ENCODE measurements around the gene COX6B1.
A peak's percentile ranks its signal among the peaks of the same experiment; 100 is the strongest.
"Not testable (repeated sequence)": the region's sequence is repeated elsewhere in the genome, so short reads cannot be mapped to it uniquely, and the experiment has no call there.

The COX6B1 gene

DNA sequence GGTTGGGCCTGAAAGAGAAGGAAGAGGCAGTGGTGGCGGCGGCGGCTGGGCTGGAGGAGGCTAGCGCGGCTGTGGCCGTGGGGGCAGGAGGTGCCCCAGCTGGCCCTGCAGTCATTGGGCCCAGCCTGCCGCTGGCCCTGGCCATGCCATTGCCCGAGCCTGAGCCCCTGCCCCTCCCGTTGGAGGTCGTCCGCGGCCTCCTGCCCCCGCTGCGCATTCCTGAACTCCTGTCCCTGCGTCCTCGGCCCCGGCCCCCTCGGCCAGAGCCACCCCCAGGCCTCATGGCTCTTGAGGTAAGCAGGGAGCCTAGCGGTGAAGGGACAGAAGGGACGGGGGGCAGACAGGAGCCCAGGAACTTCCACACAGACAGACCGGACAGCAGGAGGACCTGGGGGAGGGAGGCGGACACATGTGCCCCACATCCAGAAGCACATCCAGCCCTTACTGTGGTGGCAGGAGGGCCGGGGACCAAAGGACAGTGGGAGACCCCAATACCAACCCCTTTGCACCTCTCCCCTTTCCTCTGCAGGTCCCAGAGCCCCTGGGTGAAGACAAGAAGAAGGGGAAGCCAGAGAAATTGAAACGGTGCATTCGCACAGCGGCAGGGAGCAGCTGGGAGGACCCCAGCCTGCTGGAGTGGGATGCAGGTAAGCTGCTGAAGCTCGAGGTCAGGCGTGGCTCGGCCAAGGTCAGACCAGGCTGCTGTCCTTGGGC, 14.2 kb upstream of the COX6B1 start:
- DNase-seq (ENCODE audit: low read depth, low spot score): no peak

DNA sequence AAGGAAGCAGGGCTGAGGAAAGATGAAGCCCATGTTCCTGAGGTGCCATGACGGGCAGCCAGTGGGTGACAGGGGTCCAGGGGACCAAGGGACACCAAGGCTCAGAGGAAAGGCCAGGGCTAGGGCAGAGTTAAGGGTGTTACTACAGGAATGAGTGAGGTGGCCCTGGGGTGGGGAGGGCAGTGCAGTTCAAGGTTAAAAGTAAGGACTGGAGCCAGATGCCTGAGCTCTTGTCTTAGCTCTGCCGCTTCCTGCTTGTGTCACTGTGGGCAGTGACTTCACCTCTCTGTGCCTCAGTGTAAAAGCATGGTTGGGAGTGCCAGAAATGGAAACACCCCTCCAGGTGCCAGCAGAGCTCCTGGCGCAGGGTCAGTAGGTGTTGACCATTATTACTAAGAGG, 11.5 kb upstream of the COX6B1 start:
- no peak for DNase-seq (ENCODE audit: low read depth, low spot score)

DNA sequence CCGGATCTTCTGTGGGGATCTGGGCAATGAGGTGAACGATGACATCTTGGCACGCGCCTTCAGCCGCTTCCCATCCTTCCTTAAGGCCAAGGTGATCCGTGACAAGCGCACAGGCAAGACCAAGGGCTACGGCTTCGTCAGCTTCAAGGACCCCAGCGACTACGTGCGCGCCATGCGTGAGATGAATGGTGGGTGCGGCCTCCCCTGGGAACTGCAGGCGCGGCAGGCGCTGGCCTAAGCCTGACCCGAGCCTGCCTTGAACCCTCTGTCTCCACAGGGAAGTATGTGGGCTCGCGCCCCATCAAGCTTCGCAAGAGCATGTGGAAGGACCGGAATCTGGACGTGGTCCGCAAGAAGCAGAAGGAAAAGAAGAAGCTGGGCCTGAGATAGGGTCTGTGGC, 11.0 kb upstream of the COX6B1 start:
- no peak for DNase-seq (ENCODE audit: low read depth, low spot score)

DNA sequence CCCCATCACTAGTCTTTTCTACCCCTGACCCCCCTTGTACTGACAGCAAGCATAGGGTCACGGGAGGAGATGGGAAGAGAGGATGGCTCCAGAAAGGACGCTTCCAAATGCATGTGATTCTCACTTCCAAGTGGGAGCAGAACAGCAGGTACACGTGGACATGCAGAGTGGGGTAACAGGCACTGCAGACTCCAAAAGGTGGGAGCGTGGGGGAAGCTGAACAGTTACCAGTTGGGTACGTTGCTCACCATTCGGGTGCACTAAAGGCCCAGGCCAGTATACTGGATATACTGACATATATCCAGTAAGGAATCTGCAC, 8.8 kb upstream of the COX6B1 start:
- no peak for DNase-seq (ENCODE audit: low read depth, low spot score)

DNA sequence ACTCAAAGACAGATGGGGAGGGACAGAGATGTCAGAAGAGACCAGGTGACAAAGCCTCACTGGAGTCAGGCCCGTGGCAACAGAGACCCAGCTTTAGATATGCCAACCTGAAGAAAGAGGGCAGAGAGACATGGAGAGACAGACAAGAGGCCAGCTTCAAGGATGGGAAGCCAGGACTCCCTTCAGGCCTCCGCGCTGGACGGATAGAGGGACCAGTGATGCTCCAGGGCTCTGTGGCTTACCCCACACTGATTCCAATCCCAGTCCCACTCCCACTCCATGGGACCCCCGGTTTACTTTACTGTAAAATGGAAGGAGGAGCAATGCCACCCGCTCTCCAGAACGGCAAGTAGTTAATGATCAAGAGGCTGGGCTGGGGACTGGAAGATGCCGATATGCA, 8.3 kb upstream of the COX6B1 start:
- no peak for DNase-seq (ENCODE audit: low read depth, low spot score)

DNA sequence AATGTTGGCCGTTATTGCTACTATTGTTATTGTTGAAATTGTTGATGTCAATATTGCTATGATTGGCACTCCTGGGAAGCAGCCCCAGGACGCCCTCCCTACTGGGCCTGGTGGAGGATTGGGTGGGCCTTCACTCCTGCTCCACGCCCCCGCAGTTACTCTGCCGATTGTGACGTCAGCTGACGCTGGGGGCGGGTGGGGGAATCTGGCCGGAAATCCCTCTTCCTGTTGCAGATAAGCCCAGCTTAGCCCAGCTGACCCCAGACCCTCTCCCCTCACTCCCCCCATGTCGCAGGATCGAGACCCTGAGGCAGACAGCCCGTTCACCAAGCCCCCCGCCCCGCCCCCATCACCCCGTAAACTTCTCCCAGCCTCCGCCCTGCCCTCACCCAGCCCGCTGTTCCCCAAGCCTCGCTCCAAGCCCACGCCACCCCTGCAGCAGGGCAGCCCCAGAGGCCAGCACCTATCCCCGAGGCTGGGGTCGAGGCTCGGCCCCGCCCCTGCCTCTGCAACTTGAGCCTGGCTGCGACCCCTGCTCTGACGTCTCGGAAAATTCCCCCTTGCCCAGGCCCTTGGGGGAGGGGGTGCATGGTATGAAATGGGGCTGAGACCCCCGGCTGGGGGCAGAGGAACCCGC, 6.5 kb upstream of the COX6B1 start, which contains the start of gene ETV2:
TSS of gene ETV2 (plus strand) at position 231 of the 637 bp plus-strand sequence. CDS start 716 bp downstream, outside the sequence.
- DNase-seq (ENCODE audit: low read depth, low spot score): peak; percentile 75

DNA sequence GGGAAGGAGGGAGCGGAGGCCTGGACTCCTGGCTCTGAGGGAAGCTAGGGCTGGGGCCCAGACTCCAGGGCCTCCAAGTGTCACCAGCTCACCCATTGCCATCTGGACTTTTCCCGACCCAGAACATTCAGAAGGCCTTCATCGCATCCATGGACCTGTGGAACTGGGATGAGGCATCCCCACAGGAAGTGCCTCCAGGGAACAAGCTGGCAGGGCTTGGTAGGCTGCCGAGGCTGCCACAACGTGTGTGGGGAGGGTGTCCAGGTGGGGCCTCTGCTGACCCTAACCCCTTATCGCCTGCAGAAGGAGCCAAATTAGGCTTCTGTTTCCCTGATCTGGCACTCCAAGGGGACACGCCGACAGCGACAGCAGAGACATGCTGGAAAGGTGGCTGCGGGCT, 5.8 kb upstream of the COX6B1 start:
- DNase-seq (ENCODE audit: low read depth, low spot score): peak; percentile 18

DNA sequence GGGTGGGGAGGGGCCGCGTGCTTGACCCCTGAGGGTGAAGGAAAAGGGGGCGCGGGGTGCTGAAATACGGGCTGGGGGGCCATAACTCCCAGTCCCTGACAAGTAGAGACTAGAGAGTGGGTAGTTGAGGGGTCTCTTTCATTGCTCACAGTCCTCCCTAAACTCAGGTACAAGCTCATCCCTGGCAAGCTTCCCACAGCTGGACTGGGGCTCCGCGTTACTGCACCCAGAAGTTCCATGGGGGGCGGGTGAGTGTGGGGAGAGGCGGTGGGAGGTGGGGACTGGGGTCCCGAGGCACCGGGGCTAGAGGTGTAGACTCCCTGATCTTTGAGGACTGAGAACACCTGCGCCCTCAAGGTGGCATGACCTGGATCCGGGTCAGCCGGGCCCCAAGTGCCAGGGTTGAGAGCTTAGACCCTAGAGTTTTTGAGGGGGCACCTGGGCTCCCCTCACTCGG, 5.3 kb upstream of the COX6B1 start:
- DNase-seq (ENCODE audit: low read depth, low spot score): no peak

DNA sequence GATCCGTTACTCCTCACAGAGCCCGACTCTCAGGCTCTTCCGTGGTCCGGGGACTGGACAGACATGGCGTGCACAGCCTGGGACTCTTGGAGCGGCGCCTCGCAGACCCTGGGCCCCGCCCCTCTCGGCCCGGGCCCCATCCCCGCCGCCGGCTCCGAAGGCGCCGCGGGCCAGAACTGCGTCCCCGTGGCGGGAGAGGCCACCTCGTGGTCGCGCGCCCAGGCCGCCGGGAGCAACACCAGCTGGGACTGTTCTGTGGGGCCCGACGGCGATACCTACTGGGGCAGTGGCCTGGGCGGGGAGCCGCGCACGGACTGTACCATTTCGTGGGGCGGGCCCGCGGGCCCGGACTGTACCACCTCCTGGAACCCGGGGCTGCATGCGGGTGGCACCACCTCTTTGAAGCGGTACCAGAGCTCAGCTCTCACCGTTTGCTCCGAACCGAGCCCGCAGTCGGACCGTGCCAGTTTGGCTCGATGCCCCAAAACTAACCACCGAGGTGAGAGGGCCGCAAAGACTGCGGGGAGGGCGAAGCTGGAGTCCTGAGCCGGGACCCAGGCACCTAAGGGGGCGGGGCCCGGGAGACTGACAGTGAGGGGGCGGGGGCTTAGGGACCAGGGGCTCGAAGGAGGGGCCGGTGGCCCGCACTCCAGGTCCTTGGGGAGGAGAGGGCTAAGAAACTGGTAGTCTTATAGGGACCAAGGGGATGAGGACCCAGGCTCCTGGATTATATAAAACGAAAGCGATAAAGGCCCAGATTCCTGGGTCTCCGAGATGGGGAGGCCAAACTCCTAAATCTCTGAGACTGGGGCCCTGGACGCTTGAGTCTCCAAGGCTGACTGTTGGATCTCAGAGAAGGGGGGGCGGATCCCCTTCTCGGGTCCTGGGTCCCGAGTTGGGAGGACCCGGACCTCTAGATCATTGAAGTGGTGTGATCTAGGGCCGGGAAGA, 4.6 kb upstream of the COX6B1 start:
- DNase-seq (ENCODE audit: low read depth, low spot score): peak; percentile 94

DNA sequence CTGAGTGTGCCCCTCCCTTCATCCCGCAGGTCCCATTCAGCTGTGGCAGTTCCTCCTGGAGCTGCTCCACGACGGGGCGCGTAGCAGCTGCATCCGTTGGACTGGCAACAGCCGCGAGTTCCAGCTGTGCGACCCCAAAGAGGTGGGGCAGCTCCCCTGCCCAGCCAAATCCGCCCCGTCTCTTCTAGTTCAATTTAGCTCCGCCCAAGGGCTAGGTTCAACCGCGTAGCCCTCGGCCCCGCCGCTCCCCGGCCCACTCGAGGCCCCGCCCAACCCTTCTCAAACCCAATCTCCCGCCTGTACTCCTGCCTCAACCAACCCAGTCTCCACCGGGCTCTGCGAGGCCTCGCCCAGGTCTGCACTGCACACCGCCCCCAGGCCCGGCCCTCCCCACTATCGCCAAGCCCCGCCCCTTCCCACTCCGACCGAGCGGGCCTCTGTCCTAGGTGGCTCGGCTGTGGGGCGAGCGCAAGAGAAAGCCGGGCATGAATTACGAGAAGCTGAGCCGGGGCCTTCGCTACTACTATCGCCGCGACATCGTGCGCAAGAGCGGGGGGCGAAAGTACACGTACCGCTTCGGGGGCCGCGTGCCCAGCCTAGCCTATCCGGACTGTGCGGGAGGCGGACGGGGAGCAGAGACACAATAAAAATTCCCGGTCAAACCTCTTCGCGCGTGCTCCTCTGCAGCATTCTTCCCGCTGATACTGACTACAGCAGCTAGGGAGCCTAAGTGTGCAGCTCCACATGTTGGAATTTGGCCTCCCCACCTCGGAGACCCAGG, 3.7 kb upstream of the COX6B1 start:
- peak; percentile 96 for DNase-seq (ENCODE audit: low read depth, low spot score)

DNA sequence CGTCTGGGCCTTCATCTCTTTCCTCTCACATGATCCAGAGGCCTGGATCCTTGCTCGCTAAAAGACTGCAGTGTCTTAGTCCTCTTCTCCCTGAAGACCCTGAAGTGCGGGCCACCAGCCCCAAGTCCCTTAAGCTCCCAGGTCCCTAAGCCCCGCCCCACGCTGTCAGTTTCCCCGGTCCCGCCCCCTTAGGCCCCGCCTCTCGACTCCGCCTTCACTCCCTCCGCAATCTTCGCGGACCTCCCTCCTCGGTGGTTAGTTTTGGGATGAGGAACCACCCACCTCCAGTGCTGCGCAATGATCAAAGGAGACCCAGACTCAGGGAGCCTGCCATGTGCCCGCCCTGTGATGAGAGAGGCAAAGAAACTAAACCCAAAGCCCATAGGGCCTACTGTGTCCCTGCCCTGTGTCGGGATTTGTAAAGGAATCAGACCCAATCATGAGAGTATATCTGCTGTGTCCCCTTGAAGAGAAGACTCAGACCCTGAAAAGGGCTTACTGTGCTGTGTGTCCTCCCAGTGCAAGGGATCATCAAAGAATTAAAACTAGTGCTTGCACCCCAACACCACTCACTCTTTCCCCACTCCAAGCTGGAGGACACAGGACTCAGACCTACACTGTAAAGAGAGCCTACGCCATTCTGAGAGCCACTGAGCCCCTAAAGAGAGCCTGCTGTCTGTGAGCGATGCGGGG, 3.0 kb upstream of the COX6B1 start:
- DNase-seq (ENCODE audit: low read depth, low spot score): peak; percentile 88

DNA sequence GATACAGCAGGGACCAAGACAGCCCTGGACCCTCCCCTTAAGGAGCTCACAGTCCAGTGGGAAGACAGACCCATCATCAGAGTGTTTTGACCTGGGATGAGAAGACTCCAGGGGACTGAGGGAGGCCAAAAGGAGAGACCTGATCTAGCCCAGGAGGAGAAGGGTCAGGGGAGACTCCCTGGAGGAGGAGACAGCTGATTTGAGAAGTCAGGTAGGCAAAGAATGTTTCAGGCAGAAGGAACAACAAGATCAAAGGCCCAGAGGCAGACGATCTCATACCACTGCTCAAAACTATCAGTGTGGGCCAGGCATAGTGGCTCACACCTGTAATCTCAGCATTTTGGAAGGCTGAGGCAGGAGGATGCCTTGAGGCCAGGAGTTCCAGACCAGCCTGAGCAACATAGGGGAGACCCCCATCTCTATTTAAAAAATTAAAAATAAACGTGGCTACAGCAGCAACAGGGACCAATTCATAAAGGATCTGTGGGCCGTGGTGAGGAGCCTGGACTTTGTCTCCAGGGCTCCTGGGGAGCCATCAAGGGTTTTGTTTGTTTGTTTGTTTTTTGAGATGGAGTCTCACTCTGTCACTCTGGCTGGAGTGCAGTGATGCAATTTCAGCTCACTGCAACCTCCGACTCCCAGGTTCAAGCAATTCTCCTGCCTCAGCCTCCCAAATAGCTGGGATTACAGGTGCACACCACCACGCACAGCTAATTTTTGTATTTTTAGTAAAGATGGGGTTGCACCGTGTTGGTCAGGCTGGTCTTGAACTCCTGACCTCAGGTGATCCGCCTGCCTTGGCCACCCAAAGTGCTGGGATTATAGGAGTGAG, 2.2 kb upstream of the COX6B1 start:
- DNase-seq (ENCODE audit: low read depth, low spot score): peak; percentile 29

DNA sequence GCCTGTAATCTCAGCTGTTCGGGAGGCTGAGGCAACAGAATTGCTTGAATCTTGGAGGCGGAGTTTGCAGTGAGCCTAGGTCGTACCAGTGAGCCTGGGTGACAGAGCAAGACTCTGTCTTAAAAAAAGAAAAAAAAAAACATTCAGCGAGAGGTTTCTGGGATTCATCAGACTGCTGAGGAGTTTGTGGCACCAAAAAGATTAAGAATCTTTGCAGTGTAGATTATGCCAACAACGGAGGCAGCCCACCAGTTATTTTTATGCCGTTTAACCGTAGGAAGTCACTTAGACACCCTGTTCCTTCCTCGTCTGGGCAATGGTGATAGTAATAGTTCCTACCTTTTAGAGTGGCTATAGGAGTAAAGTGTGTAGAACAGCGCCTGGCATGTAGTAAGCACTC, 2.5 kb downstream of the COX6B1 start:
- DNase-seq (ENCODE audit: low read depth, low spot score): no peak

DNA sequence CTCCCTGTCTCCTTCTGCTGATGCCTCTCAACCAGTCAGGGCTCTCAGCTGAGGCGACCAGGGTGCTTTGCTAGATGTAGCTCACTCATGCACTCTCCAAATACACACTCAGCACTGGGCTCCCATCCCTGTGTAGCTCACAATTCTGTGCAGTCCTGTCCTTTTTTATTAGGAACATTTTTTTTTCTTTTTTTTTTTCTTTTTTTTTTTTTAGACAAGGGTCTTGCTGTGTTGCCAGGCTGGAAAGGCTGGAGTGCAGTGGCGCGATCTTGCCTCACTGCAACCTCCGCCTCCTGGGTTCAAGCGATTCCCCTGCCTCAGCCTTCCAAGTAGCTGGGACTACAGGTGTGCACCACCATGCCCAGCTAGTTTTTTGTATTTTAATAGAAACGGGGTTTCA, 6.7 kb downstream of the COX6B1 start:
- not testable (repeated sequence) for DNase-seq (ENCODE audit: low read depth, low spot score)

DNA sequence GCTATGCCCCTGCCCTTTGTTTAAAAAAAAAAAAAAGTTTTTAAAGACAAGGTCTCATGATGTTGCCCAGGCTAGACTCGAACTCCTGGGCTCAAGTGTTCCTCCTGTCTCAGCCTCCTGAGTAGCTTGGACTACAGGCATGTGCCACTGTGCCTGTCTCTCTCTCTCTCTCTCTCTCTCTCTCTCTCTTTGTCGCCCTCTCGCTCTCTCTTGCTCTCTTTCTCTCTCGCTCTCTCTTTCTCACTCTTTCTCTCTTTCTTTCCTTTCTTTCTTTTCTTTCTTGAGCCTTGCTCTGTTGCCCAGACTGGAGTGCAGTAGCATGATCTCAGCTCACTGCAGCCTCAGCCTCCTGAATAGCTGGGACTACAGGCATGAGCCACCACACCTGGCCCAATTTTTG, 7.5 kb downstream of the COX6B1 start:
- no peak for DNase-seq (ENCODE audit: low read depth, low spot score)

DNA sequence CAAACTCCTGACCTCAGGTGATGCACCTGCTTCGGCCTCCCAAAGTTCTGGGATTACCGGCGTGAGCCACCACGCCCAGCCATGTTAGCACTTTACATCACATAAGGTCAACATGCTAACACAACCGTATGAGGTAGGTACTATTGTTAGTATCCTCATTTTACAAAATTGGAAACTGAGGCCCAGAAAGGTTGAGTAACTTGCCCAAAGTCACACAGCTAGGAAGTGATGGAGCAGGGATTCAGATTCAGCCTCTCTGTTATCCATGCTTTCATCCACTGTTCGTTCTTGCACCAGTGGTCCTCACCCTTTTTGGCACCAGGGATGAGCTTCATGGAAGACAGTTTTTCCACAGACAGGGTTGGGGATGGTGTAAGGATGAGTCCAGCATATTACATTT, 8.6 kb downstream of the COX6B1 start:
- DNase-seq (ENCODE audit: low read depth, low spot score): no peak

DNA sequence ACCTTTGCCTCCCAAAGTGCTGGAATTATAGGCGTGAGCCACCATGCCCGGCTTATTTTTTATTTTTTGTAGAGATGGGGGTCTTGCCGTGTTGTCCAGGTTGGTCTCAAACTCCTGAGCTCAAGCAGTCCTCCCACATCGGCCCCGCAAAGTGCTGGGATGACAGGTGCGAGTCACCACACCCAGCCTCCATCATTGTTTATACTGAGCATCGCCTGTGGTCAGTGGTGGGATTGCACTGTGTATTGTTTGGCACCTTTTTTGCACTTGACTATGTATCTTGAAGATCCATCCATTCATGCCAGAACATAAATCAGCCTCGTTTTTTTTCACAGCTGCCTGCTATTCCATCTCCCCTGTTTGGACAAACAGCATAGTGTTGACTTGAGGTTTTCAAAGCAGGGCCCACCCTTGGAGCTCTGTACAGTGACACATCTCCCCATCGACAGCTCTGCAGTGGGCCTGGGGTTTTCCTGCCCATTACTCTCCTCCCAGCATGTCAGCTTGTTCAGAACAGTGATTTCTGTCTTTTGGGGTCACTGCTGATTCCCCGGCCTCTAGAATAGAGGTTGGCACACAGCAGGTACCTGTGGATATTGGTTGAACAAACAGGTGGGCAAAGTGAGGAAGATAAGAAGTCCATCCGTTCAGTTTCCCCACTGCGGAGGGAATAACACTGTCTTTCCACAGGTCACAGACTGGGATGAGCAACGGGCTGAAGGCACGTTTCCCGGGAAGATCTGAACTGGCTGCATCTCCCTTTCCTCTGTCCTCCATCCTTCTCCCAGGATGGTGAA, 10.0 kb downstream of the COX6B1 start:
- DNase-seq (ENCODE audit: low read depth, low spot score): no peak

DNA sequence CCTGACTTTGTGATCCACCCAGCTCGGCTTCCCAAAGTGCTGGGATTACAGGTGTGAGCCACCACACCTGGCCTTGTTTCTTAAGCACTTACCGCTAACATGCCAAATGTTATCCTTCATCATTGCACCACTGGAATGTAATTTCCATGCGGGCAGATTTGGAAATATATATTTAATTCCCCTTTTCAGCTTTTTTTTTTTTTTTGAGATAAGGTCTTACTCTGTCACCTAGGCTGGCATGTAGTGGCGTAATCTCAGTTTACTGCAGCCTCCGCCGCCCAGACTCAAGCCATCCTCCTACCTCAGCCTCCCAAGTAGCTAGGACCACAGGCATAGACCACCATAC, 13.8 kb downstream of the COX6B1 start:
- no peak for DNase-seq (ENCODE audit: low read depth, low spot score)

DNA sequence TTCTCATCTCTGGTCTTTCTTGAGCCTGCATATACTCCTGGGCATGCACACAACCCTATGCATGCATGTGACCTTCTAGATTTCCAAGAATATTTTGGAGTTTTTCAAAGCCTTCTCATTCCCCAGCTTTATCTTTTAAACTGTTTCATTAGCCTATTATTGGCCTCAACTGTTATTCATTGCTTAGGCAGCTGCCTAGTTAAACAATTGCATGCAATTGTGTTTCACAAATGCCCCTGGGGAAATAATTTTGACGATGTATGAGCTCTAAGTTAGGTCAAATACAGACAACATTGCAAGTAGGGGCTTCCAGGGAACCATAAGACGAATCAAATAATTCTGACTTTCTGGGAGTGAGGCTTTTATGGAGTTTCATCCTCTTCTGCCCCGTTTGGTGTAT, 15.9 kb downstream of the COX6B1 start:
- no peak for DNase-seq (ENCODE audit: low read depth, low spot score)
